A549 treated with AZD9567 at 1 μM for 4 hours (cell line): ENCODE data around the gene PLCB3. TPM values are rescaled to one million over a fixed set of nuclear protein-coding genes. Genes with fewer than 3 reads are reported as not detected.

ENCODE experiments used
- total RNA-seq: library from RNA; stranded (reverse); fragments of 200-300 nt; extraction: Qiagen RNA extraction; gene quantifications from 5 replicates; pipeline ENCODE4 v1.2.3, GENCODE V29; 2022; ENCODE audit not compliant: insufficient read depth

Gene PLCB3
- total RNA-seq, 1 experiment from 2014 or later = 22.8 TPM

GRCh38 chr11:64317961-64318765 is 66.8 kb downstream of the PLCB3 start, which contains the start of gene PRDX5:
PRDX5 (plus strand) TSS chr11:64318121; CDS start chr11:64318216, 95 bp downstream.

Other genes starting within 250 kb of the PLCB3 start
- gene FLRT1, start 215.6 kb upstream of the PLCB3 start, total RNA-seq = 0.03 to 0.07 TPM (median 0.04 TPM) in 4 of 5 replicates, not detected in the other
- 8.5 to 16.1 TPM (median 13.2 TPM) in 5 replicates for gene MACROD1, start 85.4 kb upstream of the PLCB3 start, total RNA-seq
- gene STIP1, start 65.4 kb upstream of the PLCB3 start, total RNA-seq = 229 to 287 TPM (median 245 TPM) in 5 replicates
- gene FERMT3, start 44.8 kb upstream of the PLCB3 start, total RNA-seq = 1.4 to 2.9 TPM (median 2.0 TPM) in 5 replicates
- gene TRPT1, start 25.3 kb upstream of the PLCB3 start, total RNA-seq = 24.4 to 28.3 TPM (median 27.7 TPM) in 5 replicates
- gene NUDT22, start 25.3 kb upstream of the PLCB3 start, total RNA-seq = 29.9 to 44.8 TPM (median 41.7 TPM) in 5 replicates
- gene DNAJC4, start 21.0 kb upstream of the PLCB3 start, total RNA-seq = 12.2 to 24.2 TPM (median 21.8 TPM) in 5 replicates
- 30.4 to 51.7 TPM (median 47.5 TPM) in 5 replicates for gene VEGFB, start 16.9 kb upstream of the PLCB3 start, total RNA-seq
- gene FKBP2, start 10.4 kb upstream of the PLCB3 start, total RNA-seq = 107 to 137 TPM (median 134 TPM) in 5 replicates
- gene PPP1R14B, start 4.6 kb upstream of the PLCB3 start, total RNA-seq = 166 to 357 TPM (median 343 TPM) in 5 replicates
- gene BAD, start 33.1 kb downstream of the PLCB3 start, total RNA-seq = 70.3 to 90.3 TPM (median 89.3 TPM) in 5 replicates
- 33.6 to 50.4 TPM (median 43.5 TPM) in 5 replicates for gene GPR137, start 34.3 kb downstream of the PLCB3 start, total RNA-seq
- 0.05 to 0.19 TPM in 2 of 5 replicates, not detected in the others for gene KCNK4, start 39.8 kb downstream of the PLCB3 start, total RNA-seq
- 2.4 to 3.2 TPM (median 2.7 TPM) in 4 of 5 replicates, not detected in the other for gene CATSPERZ, start 48.8 kb downstream of the PLCB3 start, total RNA-seq
- gene ESRRA, start 54.0 kb downstream of the PLCB3 start, total RNA-seq = 38.4 to 59.5 TPM (median 56.3 TPM) in 5 replicates
- 378 to 462 TPM (median 417 TPM) in 5 replicates for gene TRMT112, start 66.0 kb downstream of the PLCB3 start, total RNA-seq
- 367 to 480 TPM (median 454 TPM) in 5 replicates for gene PRDX5, start 66.6 kb downstream of the PLCB3 start, total RNA-seq
- 3.5 to 8.9 TPM (median 8.7 TPM) in 5 replicates for gene CCDC88B, start 88.7 kb downstream of the PLCB3 start, total RNA-seq
- gene RPS6KA4, start 107.6 kb downstream of the PLCB3 start, total RNA-seq = 45.9 to 68.3 TPM (median 61.7 TPM) in 5 replicates